Mesendoderm (in vitro differentiated cells): Measurements from ENCODE around the gene FAM171A1. TPM values are rescaled to one million over a fixed set of nuclear protein-coding genes. Genes with fewer than 3 reads are reported as not detected.

Experiments
- DNase-seq: peaks from one replicate; pipeline ENCODE4 v3.0.0; 2013
- H2AK5ac ChIP-seq: 2 replicates; pipeline ENCODE4 v1.6.1; 2013; ENCODE audit warnings: low read length, inconsistent platforms
- H2BK120ac ChIP-seq: 2 replicates; pipeline ENCODE4 v1.6.1; 2013; ENCODE audit warnings: low read depth, mild to moderate bottlenecking, low read length, moderate library complexity, mixed read lengths
- H2BK15ac ChIP-seq: replicated peaks from 2 replicates; pipeline ENCODE4 v1.6.1; 2013; ENCODE audit warnings: low read depth, mild to moderate bottlenecking, moderate library complexity
- H2BK5ac ChIP-seq: 2 replicates; pipeline ENCODE4 v1.6.1; 2013; ENCODE audit warnings: low read length, inconsistent platforms
- H3K18ac ChIP-seq: 2 replicates; pipeline ENCODE4 v1.6.1; 2013; ENCODE audit warnings: mild to moderate bottlenecking, low read length, mixed read lengths
- H3K23ac ChIP-seq: one replicate; pipeline ENCODE4 v1.6.1; 2013; ENCODE audit warnings: low read length
- H3K27ac ChIP-seq: 2 replicates; pipeline ENCODE4 v1.5.1; 2013; ENCODE audit warnings: low read depth, mild to moderate bottlenecking, inconsistent platforms, low read length, moderate library complexity
- H3K27me3 ChIP-seq: 2 replicates; pipeline ENCODE4 v1.6.1; 2013; ENCODE audit warnings: low read length, control low read depth, mild to moderate bottlenecking, inconsistent platforms; ENCODE audit not compliant: insufficient read depth, poor library complexity
- H3K36me3 ChIP-seq: 2 replicates; pipeline ENCODE4 v1.6.1; 2013; ENCODE audit warnings: low read length, inconsistent platforms; ENCODE audit not compliant: control insufficient read depth, insufficient read depth
- H3K4ac ChIP-seq: one replicate; pipeline ENCODE4 v1.6.1; 2013; ENCODE audit warnings: low read depth, mild to moderate bottlenecking, low read length, moderate library complexity
- H3K4me1 ChIP-seq: 2 replicates; pipeline ENCODE4 v1.6.1; 2013; ENCODE audit warnings: low read depth, low read length, inconsistent platforms; ENCODE audit not compliant: control insufficient read depth
- H3K4me2 ChIP-seq: 2 replicates; pipeline ENCODE4 v1.6.1; 2013; ENCODE audit warnings: low read length
- H3K4me3 ChIP-seq: 2 replicates; pipeline ENCODE4 v1.5.1; 2013; ENCODE audit warnings: mild to moderate bottlenecking, low read length
- H3K56ac ChIP-seq: one replicate; pipeline ENCODE4 v1.6.1; 2013; ENCODE audit warnings: low read length
- H3K79me1 ChIP-seq: 2 replicates; pipeline ENCODE4 v1.6.1; 2013; ENCODE audit warnings: low read length, inconsistent platforms
- H3K79me2 ChIP-seq: 2 replicates; pipeline ENCODE4 v1.6.1; 2013; ENCODE audit warnings: mild to moderate bottlenecking, low read length; ENCODE audit not compliant: control insufficient read depth, insufficient read depth
- H3K9ac ChIP-seq: 2 replicates; pipeline ENCODE4 v1.6.1; 2013; ENCODE audit warnings: low read length, inconsistent platforms
- H4K5ac ChIP-seq: one replicate; pipeline ENCODE4 v1.6.1; 2013; ENCODE audit warnings: low read length
- H4K8ac ChIP-seq: one replicate; pipeline ENCODE4 v1.6.1; 2013; ENCODE audit warnings: low read depth, mild to moderate bottlenecking, control low read depth, low read length, moderate library complexity
- WGBS: extraction: QIAGEN DNeasy Blood & Tissue Kit; methylation state at CpG from one replicate; pipeline ENCODE4 v1.1.7; 2013; ENCODE audit warnings: low lambda C conversion rate, missing lambda C conversion rate; ENCODE audit not compliant: insufficient coverage; ENCODE audit errors: extremely low coverage; 5-methylcytosine and 5-hydroxymethylcytosine counted together
- small RNA-seq: library from polyadenylated mRNA; stranded (forward); fragments of <200 nt; extraction: miRNeasy Mini kit (QIAGEN cat#:217004); gene quantifications from one replicate; pipeline ENCODE3, GENCODE V24; 2013; ENCODE audit not compliant: insufficient read depth

The FAM171A1 gene

GRCh38 chr10:15167411-15168290 is 203.4 kb downstream of the FAM171A1 start:
- no peak overlapping the region for H2AK5ac ChIP-seq
- no peak overlapping the region for H3K27ac ChIP-seq
- peak overlapping the region; percentile 93 for H3K9ac ChIP-seq
- DNase-seq: peak; percentile 86
- H3K4me3 ChIP-seq: peak overlapping the region; percentile 75
- no peak overlapping the region for H4K5ac ChIP-seq
- peaks cover 4% of the 10 kb centered on the region for H3K4me1 ChIP-seq
- H3K23ac ChIP-seq: no peak overlapping the region
- H3K56ac ChIP-seq: peak overlapping the region; percentile 99
- peaks cover 5% of the 10 kb centered on the region for H3K79me2 ChIP-seq
- no peak overlapping the region for H2BK5ac ChIP-seq
- WGBS: no CpG with 5 or more reads among the region's 54 CpGs
- H3K18ac ChIP-seq: peak overlapping the region; percentile 65
- peaks cover 4% of the 10 kb centered on the region for H3K79me1 ChIP-seq
- no peak overlapping the region for H3K4ac ChIP-seq
- H4K8ac ChIP-seq: no peak overlapping the region
- H3K4me2 ChIP-seq: peak overlapping the region; percentile 74
- H2BK15ac ChIP-seq: no peak overlapping the region
- H2BK120ac ChIP-seq: no peak overlapping the region
- no peaks in the 10 kb centered on the region for H3K27me3 ChIP-seq
- no peaks in the 10 kb centered on the region for H3K36me3 ChIP-seq

- DNase-seq: no peak
- Histone ChIP-seq H3K18ac (no peak overlapping the region), H3K79me1 (peaks cover 4% of the 10 kb centered on the region), H3K79me2 (peaks cover 5% of the 10 kb centered on the region), H3K36me3 (no peaks in the 10 kb centered on the region), H4K5ac (no peak overlapping the region), H2AK5ac (no peak overlapping the region), H2BK15ac (no peak overlapping the region), H3K27ac (no peak overlapping the region), H2BK120ac (no peak overlapping the region), H3K9ac (no peak overlapping the region), H3K4me3 (no peak overlapping the region), H4K8ac (no peak overlapping the region), H2BK5ac (no peak overlapping the region), H3K27me3 (no peaks in the 10 kb centered on the region), H3K56ac (no peak overlapping the region), H3K23ac (no peak overlapping the region), H3K4ac (no peak overlapping the region), H3K4me1 (peaks cover 4% of the 10 kb centered on the region), H3K4me2 (no peak overlapping the region)
- no CpG with 5 or more reads among the region's 2 CpGs for WGBS
These were observed 204.8 kb downstream of the FAM171A1 start for GRCh38 chr10:15166325-15166724.

- Histone ChIP-seq H3K79me1 (peaks cover 8% of the 10 kb centered on the region), H3K4ac (no peak overlapping the region), H3K4me3 (no peak overlapping the region), H3K23ac (no peak overlapping the region), H3K9ac (no peak overlapping the region), H3K4me1 (peaks cover 4% of the 10 kb centered on the region), H3K79me2 (peaks cover 7% of the 10 kb centered on the region), H3K56ac (no peak overlapping the region), H2BK5ac (no peak overlapping the region), H2BK15ac (no peak overlapping the region), H4K5ac (no peak overlapping the region), H3K36me3 (no peaks in the 10 kb centered on the region), H2AK5ac (no peak overlapping the region), H3K4me2 (no peak overlapping the region), H4K8ac (no peak overlapping the region), H3K18ac (no peak overlapping the region), H3K27me3 (no peaks in the 10 kb centered on the region), H2BK120ac (no peak overlapping the region), H3K27ac (no peak overlapping the region)
- DNase-seq: no peak
- WGBS: no CpG with 5 or more reads among the region's 2 CpGs
These were observed 207.7 kb downstream of the FAM171A1 start for GRCh38 chr10:15163253-15163828.

Small RNA genes within 50 kb of the gene (small RNA-seq; reads per million reads assigned to genes)
- gene AL590365.1: not detected
